Tibial nerve (tissue), 4 donors: ENCODE measurements around the gene COL27A1. TPM values are rescaled to one million over a fixed set of nuclear protein-coding genes. Genes with fewer than 3 reads are reported as not detected.

Experiments used
- DNase-seq, 2 donors: peaks; one replicate each; pipeline ENCODE4 v3.0.0-alpha.2; 2019; ENCODE audit warnings: low spot score in 2 of 2
- H3K27ac ChIP-seq, 4 donors: fragments of 200-600 bp; sonication (generic) in 3 of 4; one replicate each; pipeline ENCODE4 v1.5.1; 2017 to 2019; ENCODE audit warnings: mild to moderate bottlenecking in 1 of 4
- H3K27me3 ChIP-seq, 2 donors: fragments of 200-600 bp; sonication (generic) in 1 of 2; one replicate each; pipeline versions ENCODE4 v1.5.1 to v1.6.0; 2017 to 2019
- H3K36me3 ChIP-seq, 3 donors: fragments of 200-600 bp; sonication (generic); one replicate each; pipeline ENCODE4 v1.5.1; 2018 to 2019
- H3K4me1 ChIP-seq, 4 donors: fragments of 200-600 bp; sonication (generic) in 3 of 4; one replicate each; pipeline ENCODE4 v1.5.1; 2017 to 2019
- H3K4me3 ChIP-seq, 4 donors: fragments of 200-600 bp; sonication (generic) in 3 of 4; one replicate each; pipeline ENCODE4 v1.5.1; 2017 to 2019; ENCODE audit warnings: mild to moderate bottlenecking in 1 of 4, moderate library complexity in 1 of 4
- H3K9me3 ChIP-seq, 4 donors: fragments of 200-600 bp; sonication (generic) in 3 of 4; one replicate each; pipeline ENCODE4 v1.5.1; 2017 to 2019
- EP300 ChIP-seq, 2 donors: sonication (generic); formaldehyde crosslinking; IDR thresholded peaks; one replicate each; pipeline ENCODE4 v1.6.1; 2017; ENCODE audit warnings: antibody characterized with exemption in 2 of 2, mild to moderate bottlenecking in 1 of 2
- POLR2A ChIP-seq, 2 donors: fragments of 450-650 bp; IDR thresholded peaks; one replicate each; pipeline ENCODE4 v1.6.1; 2017; ENCODE audit warnings: antibody characterized with exemption in 2 of 2, mild to moderate bottlenecking in 2 of 2, moderate library complexity in 2 of 2
- WGBS, 2 donors: methylation state at CpG; one replicate each; pipeline ENCODE4 v1.1.5; 2018; 5-methylcytosine and 5-hydroxymethylcytosine counted together
- total RNA-seq, 4 donors: library from RNA; depleted of rRNA; stranded (reverse); fragments of >200 nt; gene quantifications; one replicate each; pipeline ENCODE4 v1.1.0, GENCODE V29; 2016
- TF ChIP-seq, protein P1 (sequence below), 5 experiments: fragments of 200-600 bp in 3 of 5; fragments of 450-650 bp in 2 of 5; sonication (generic) in 3 of 5; IDR thresholded peaks; one replicate each; pipeline ENCODE4 v1.5.1; 2016 to 2019; ENCODE audit warnings: antibody characterized with exemption in 5 of 5, mild to moderate bottlenecking in 3 of 5, moderate library complexity in 2 of 5

COL27A1 gene
- total RNA-seq, 4 donors from 2014 or later = 14.9 to 55.8 (median 27.7) TPM

DNA sequence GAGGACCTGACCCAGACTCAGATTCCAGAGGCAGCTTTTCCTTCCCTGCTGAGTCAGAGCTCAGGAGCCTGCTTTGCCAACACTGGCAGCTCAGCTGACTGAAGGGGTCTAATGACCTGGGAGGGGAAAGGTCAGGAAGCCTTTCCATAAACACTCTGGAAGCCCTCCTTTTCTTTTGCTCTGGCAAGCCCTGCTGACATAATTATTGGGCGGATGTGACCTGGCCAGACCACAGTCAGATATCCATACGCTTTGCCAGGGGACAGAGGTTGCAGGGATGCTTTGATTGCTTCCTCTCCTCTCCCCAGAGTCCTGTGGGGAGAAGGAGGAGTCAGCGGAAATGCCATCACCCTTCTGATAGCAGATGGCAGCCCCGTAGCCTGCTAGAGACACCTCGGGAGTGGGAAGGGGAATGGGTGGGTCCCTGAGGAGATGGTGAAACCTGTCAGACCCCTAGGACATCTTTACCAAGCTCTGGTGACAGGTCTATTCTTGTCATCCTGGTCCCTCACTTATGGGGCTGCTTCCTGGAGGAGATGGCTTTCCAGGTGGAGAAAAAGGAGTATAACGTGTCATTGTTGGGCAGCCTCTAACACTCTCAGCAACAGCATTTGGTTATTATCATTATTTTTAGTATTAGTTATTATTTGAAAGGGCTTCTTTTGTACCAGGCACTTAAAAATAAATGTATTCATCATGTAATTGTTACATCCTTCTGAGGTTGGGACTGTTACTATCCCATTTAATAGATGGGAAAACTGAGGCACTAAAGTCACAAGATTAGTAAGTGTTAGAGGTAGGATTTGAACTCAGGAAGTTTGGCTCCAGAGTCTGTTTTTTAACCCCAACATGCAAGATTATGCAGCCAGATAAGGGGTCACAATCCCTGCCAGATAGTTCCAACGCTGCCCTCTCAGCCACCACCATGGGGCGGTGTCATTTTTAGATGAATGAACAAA, 11.6 kb downstream of the COL27A1 start:
- H3K4me3 ChIP-seq = no peak overlapping the region
- no peaks in the 10 kb centered on the region for H3K27me3 ChIP-seq
- no peak for TF ChIP-seq EP300 (IDR thresholded peaks at IDR 0.05)
- TF ChIP-seq POLR2A (IDR thresholded peaks at IDR 0.05) = no peak
- TF ChIP-seq, protein P1, sequence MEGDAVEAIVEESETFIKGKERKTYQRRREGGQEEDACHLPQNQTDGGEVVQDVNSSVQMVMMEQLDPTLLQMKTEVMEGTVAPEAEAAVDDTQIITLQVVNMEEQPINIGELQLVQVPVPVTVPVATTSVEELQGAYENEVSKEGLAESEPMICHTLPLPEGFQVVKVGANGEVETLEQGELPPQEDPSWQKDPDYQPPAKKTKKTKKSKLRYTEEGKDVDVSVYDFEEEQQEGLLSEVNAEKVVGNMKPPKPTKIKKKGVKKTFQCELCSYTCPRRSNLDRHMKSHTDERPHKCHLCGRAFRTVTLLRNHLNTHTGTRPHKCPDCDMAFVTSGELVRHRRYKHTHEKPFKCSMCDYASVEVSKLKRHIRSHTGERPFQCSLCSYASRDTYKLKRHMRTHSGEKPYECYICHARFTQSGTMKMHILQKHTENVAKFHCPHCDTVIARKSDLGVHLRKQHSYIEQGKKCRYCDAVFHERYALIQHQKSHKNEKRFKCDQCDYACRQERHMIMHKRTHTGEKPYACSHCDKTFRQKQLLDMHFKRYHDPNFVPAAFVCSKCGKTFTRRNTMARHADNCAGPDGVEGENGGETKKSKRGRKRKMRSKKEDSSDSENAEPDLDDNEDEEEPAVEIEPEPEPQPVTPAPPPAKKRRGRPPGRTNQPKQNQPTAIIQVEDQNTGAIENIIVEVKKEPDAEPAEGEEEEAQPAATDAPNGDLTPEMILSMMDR (IDR thresholded peaks at IDR 0.05) = no peak
- H3K4me1 ChIP-seq = peaks cover 0 to 65% (median 20%) of the 10 kb centered on the region in 4 donors
- H3K9me3 ChIP-seq = no peaks in the 10 kb centered on the region
- H3K27ac ChIP-seq = peak overlapping the region in 2 of 4 donors; percentile 34 to 68
- DNase-seq = no peak
- peaks cover 0 to 21% (median 0%) of the 10 kb centered on the region in 3 donors for H3K36me3 ChIP-seq
- WGBS, 2 donors = 75 to 85% methylated on average over 8 of the region's 8 CpGs

DNA sequence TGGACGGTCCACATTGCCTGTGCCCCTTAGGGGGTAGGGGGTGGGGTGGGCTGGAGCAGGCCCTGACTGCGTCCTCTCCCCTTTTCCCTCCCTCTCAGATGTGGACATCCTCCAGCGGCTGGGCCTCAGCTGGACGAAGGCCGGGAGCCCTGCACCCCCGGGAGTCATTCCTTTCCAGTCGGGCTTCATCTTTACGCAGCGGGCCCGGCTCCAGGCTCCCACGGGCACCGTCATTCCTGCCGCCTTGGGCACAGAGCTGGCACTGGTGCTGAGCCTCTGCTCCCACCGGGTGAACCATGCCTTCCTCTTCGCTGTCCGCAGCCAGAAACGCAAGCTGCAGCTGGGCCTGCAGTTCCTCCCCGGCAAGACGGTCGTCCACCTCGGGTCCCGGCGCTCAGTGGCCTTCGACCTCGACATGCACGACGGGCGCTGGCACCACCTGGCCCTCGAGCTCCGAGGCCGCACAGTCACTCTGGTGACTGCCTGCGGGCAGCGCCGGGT, 12.3 kb downstream of the COL27A1 start:
- Histone ChIP-seq H3K4me3 (no peak overlapping the region), H3K36me3 (peaks cover 0 to 21% (median 0%) of the 10 kb centered on the region in 3 donors), H3K27ac (peak overlapping the region in 2 of 4 donors; percentile 34 to 68), H3K27me3 (no peaks in the 10 kb centered on the region), H3K9me3 (no peaks in the 10 kb centered on the region), H3K4me1 (peaks cover 0 to 65% (median 20%) of the 10 kb centered on the region in 4 donors)
- no peak for DNase-seq
- TF ChIP-seq, protein P1 (IDR thresholded peaks at IDR 0.05) = no peak
- TF ChIP-seq EP300 (IDR thresholded peaks at IDR 0.05) (no peak), POLR2A (IDR thresholded peaks at IDR 0.05) (no peak)
- 77 to 83% methylated on average over 27 to 34 of the region's 34 CpGs for WGBS, 2 donors

DNA sequence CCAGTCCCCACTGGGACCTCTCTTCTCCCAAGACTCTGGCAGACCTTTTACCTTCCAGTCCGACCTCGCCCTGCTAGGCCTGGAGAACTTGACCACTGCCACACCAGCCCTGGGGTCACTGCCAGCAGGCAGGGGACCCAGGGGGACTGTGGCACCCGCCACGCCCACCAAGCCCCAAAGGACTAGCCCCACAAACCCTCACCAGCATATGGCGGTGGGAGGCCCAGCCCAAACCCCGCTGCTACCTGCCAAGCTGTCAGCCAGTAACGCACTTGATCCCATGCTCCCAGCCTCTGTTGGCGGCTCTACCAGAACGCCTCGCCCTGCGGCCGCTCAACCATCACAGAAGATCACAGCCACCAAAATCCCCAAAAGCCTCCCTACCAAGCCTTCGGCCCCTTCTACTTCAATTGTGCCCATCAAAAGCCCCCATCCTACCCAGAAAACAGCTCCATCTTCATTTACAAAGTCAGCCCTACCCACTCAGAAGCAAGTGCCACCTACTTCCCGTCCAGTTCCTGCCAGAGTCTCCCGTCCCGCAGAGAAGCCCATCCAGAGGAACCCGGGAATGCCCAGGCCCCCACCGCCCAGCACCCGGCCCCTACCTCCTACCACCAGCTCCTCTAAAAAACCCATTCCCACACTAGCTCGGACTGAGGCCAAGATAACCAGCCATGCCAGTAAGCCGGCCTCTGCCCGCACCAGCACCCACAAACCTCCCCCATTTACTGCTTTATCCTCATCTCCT, 13.1 kb downstream of the COL27A1 start:
- no peak for DNase-seq
- Histone ChIP-seq H3K27me3 (no peaks in the 10 kb centered on the region), H3K4me1 (peaks cover 0 to 65% (median 19%) of the 10 kb centered on the region in 4 donors), H3K36me3 (peaks cover 0 to 21% (median 0%) of the 10 kb centered on the region in 3 donors), H3K9me3 (no peaks in the 10 kb centered on the region), H3K4me3 (no peak overlapping the region), H3K27ac (peak overlapping the region in 2 of 4 donors; percentile 39 to 68)
- WGBS, 2 donors = 81 to 94% methylated on average over 20 to 22 of the region's 22 CpGs
- TF ChIP-seq, protein P1 (IDR thresholded peaks at IDR 0.05) = no peak
- TF ChIP-seq EP300 (IDR thresholded peaks at IDR 0.05) (no peak), POLR2A (IDR thresholded peaks at IDR 0.05) (no peak)

DNA sequence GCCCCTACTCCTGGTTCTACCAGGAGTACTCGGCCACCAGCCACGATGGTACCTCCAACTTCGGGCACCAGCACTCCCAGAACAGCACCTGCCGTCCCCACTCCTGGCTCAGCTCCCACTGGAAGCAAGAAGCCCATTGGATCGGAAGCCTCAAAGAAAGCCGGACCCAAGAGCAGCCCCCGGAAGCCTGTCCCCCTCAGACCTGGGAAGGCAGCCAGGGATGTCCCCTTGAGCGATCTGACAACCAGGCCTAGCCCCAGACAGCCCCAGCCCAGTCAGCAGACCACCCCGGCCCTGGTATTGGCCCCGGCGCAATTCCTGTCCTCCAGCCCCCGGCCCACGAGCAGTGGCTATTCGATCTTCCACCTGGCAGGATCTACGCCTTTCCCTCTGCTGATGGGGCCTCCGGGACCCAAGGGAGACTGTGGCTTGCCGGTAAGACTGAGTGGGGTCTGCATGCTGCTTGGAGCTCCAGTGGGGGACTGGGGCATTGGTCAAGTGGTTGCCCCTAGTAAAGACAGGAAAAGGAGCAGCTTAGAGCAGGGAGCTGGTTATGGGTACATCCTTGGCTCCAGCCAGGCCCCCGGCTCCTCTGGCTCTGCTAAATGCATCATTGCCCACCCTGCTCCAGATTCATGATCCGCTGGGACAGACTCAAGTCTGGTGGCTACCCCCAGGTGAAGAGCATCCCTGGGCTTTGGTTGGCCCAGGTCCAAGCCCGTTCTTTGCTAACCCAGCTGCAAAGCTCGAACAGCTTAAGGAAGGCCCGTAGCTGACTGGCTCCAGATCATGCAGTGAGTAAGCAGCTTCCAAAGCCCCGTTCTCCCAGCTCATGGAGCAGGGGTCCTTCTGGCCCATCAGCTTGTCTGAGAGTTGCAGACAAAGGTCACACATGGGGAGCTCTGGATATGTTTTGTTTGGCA, 14.0 kb downstream of the COL27A1 start:
- Histone ChIP-seq H3K36me3 (peaks cover 0 to 21% (median 0%) of the 10 kb centered on the region in 3 donors), H3K9me3 (no peaks in the 10 kb centered on the region), H3K27ac (peak overlapping the region in 2 of 4 donors; percentile 26 to 68), H3K27me3 (no peaks in the 10 kb centered on the region), H3K4me1 (peaks cover 0 to 65% (median 18%) of the 10 kb centered on the region in 4 donors), H3K4me3 (no peak overlapping the region)
- 71 to 77% methylated on average over 18 to 23 of the region's 23 CpGs for WGBS, 2 donors
- DNase-seq = no peak
- TF ChIP-seq EP300 (IDR thresholded peaks at IDR 0.05) = no peak
- no peak for TF ChIP-seq POLR2A (IDR thresholded peaks at IDR 0.05)
- TF ChIP-seq, protein P1 (IDR thresholded peaks at IDR 0.05) = no peak
